Inferior parietal cortex (tissue), 1 donor: Measurements from ENCODE around the gene RGS8.

ENCODE experiments used
- DNase-seq: peaks from one replicate; pipeline ENCODE4 v3.0.0-alpha.2; 2016; ENCODE audit errors: extremely low spot score

The RGS8 gene

GRCh38 chr1:182672487-182672836, 11.9 kb downstream of the RGS8 start:
- DNase-seq = no peak

GRCh38 chr1:182671750-182672486, 12.5 kb downstream of the RGS8 start:
- no peak for DNase-seq

- DNase-seq = no peak
Observed at GRCh38 chr1:182670032-182670749, 14.2 kb downstream of the RGS8 start.

- DNase-seq = no peak
Observed at GRCh38 chr1:182669266-182669665, 15.1 kb downstream of the RGS8 start.

- DNase-seq = no peak
Observed at GRCh38 chr1:182668521-182669054, 15.8 kb downstream of the RGS8 start.

- DNase-seq = no peak
Observed at GRCh38 chr1:182667848-182668505, 16.4 kb downstream of the RGS8 start.

GRCh38 chr1:182666706-182667105, 17.7 kb downstream of the RGS8 start:
- DNase-seq = no peak

GRCh38 chr1:182664296-182664695, 20.1 kb downstream of the RGS8 start:
- no peak for DNase-seq

- no peak for DNase-seq
Observed at GRCh38 chr1:182662956-182663355, 21.4 kb downstream of the RGS8 start.

- no peak for DNase-seq
Observed at GRCh38 chr1:182662121-182662890, 22.1 kb downstream of the RGS8 start.

GRCh38 chr1:182658055-182658454, 26.3 kb downstream of the RGS8 start:
- peak; percentile 52 for DNase-seq

- DNase-seq = no peak
Observed at GRCh38 chr1:182656842-182657397, 27.5 kb downstream of the RGS8 start.

GRCh38 chr1:182653986-182654385, 30.4 kb downstream of the RGS8 start:
- DNase-seq = no peak

GRCh38 chr1:182652933-182653332, 31.5 kb downstream of the RGS8 start:
- no peak for DNase-seq

GRCh38 chr1:182651339-182651724, 33.1 kb downstream of the RGS8 start:
- DNase-seq = peak; percentile 59

GRCh38 chr1:182650678-182651338, 33.6 kb downstream of the RGS8 start:
- DNase-seq = no peak

GRCh38 chr1:182649041-182649440, 35.3 kb downstream of the RGS8 start:
- no peak for DNase-seq

- DNase-seq = no peak
Observed at GRCh38 chr1:182646739-182647138, 37.6 kb downstream of the RGS8 start.

- DNase-seq = no peak
Observed at GRCh38 chr1:182644886-182645285, 39.5 kb downstream of the RGS8 start.

- no peak for DNase-seq
Observed at GRCh38 chr1:182643699-182644098, 40.7 kb downstream of the RGS8 start.

GRCh38 chr1:182642461-182642860, 41.9 kb downstream of the RGS8 start:
- no peak for DNase-seq
